ENCODE data around the gene C10orf71. TPM values are rescaled to one million over a fixed set of nuclear protein-coding genes. Genes with fewer than 3 reads are reported as not detected.

C10orf71 gene
- total and polyA plus RNA-seq, 3 donors from 2014 or later, result 0.08 to 0.79 (median 0.12) TPM

DNA sequence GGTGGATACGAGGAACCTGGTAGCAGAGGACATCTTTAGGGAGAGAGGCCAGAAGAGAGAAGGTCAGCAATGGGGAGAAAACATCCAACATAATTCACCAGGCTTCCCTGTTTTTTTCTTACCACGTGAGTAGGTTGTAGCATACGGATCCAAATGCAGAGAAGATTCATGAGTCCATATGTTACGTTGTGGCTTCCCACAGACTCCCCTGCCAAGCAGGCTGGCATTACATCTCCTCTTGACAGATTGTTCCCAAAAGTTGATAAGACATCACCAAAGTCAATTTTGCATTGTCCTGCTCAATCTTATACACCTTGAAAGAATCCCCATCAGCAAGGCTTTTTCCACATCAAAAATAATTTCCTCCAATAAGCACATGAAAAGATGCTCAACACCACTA lies 57.2 kb downstream of the C10orf71 start:
- no peak for DNase-seq
- intact Hi-C loops (cut with DNase I; ENCODE audit: low total_unique reads), result no loop called here
- no peaks in the 10 kb centered on the region for H3K36me3 ChIP-seq (ENCODE audit: low read depth, missing control alignments)
- H3K27me3 ChIP-seq, result no peaks in the 10 kb centered on the region
- peaks cover 8% of the 10 kb centered on the region for H3K4me1 ChIP-seq
- H3K9me3 ChIP-seq, result no peaks in the 10 kb centered on the region
- no peak for TF ChIP-seq CTCF (IDR thresholded peaks at IDR 0.05)
- TF ChIP-seq POLR2A (IDR thresholded peaks at IDR 0.05), result no peak
- H3K27ac ChIP-seq, result no peak overlapping the region
- 83 to 90% methylated on average over 4 of the region's 4 CpGs for WGBS, 2 donors
- H3K4me3 ChIP-seq, result no peak overlapping the region

- Histone ChIP-seq H3K27me3 (no peaks in the 10 kb centered on the region), H3K27ac (no peak overlapping the region), H3K9me3 (no peaks in the 10 kb centered on the region), H3K4me3 (no peak overlapping the region), H3K36me3 (ENCODE audit: low read depth, missing control alignments) (no peaks in the 10 kb centered on the region), H3K4me1 (peaks cover 8% of the 10 kb centered on the region)
- intact Hi-C loops (cut with DNase I; ENCODE audit: low total_unique reads), result no loop called here
- 91 to 92% methylated on average over 1 of the region's 1 CpG for WGBS, 2 donors
- no peak for TF ChIP-seq CTCF (IDR thresholded peaks at IDR 0.05)
- TF ChIP-seq POLR2A (IDR thresholded peaks at IDR 0.05), result no peak
- DNase-seq, result no peak
Observed at GRCh38 chr10:49356944-49357343, 58.0 kb downstream of the C10orf71 start.

DNA sequence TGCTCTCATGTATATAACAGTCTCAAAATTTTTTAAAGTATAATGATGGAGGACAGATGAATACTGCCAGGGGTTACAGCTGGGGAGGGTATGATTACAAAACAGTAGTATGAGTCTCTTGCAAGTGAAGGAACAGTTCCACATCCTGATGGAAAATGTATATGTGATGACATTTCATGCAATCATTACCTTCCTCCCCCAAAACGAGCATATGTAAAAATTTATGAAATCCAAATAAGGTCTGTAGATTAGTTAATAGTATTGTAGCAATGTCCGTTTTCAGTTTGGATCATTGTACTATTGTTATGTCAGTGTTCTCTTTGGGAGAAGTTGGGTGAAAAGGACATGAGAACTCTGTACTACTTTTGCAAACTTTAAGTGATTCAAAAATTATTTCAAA lies 58.9 kb downstream of the C10orf71 start:
- WGBS, 2 donors, result 74 to 79% methylated on average over 2 of the region's 2 CpGs

GRCh38 chr10:49359349-49360270 lies 60.6 kb downstream of the C10orf71 start:
- intact Hi-C loops (cut with DNase I; ENCODE audit: low total_unique reads), result no loop called here
- DNase-seq, result peak; percentile 43
- TF ChIP-seq POLR2A (IDR thresholded peaks at IDR 0.05), result no peak
- no peak for TF ChIP-seq CTCF (IDR thresholded peaks at IDR 0.05)
- Histone ChIP-seq H3K27ac (peak overlapping the region in 1 of 2 donors; percentile 45), H3K4me1 (peaks cover 8% of the 10 kb centered on the region), H3K36me3 (ENCODE audit: low read depth, missing control alignments) (no peaks in the 10 kb centered on the region), H3K27me3 (no peaks in the 10 kb centered on the region), H3K9me3 (no peaks in the 10 kb centered on the region), H3K4me3 (no peak overlapping the region)
- 44 to 54% methylated on average over 7 to 12 of the region's 13 CpGs for WGBS, 2 donors

More for the DNA sequence above, 58.9 kb downstream of the C10orf71 start:
- H3K36me3 ChIP-seq (ENCODE audit: low read depth, missing control alignments), result no peaks in the 10 kb centered on the region
- H3K4me1 ChIP-seq, result peaks cover 8% of the 10 kb centered on the region
- no peak overlapping the region for H3K27ac ChIP-seq
- DNase-seq, result no peak
- no peaks in the 10 kb centered on the region for H3K9me3 ChIP-seq
- H3K4me3 ChIP-seq, result no peak overlapping the region
- intact Hi-C loops (cut with DNase I; ENCODE audit: low total_unique reads), result no loop called here
- TF ChIP-seq CTCF (IDR thresholded peaks at IDR 0.05) (no peak), POLR2A (IDR thresholded peaks at IDR 0.05) (no peak)
- H3K27me3 ChIP-seq, result no peaks in the 10 kb centered on the region

Measured in testis (tissue), 3 donors.